NCI-H2107 (cell line): ENCODE results near the gene SLC35D1.
"Not testable (repeated sequence)": the region's sequence is repeated elsewhere in the genome, so short reads cannot be mapped to it uniquely, and the experiment has no call there.

Source experiments
- DNase-seq: peaks from one replicate; lab custom pipeline; 2025; lab: John Stamatoyannopoulos, UW

Gene SLC35D1

GRCh38 chr1:66985835-66986234 lies 68.1 kb downstream of the SLC35D1 start:
- no peak for DNase-seq

- no peak for DNase-seq
Measured at GRCh38 chr1:66984491-66984890, 69.5 kb downstream of the SLC35D1 start.

- DNase-seq, result no peak
Measured at GRCh38 chr1:66982561-66983260, 71.2 kb downstream of the SLC35D1 start.

- DNase-seq, result no peak
Measured at GRCh38 chr1:66981679-66982078, 72.3 kb downstream of the SLC35D1 start.

GRCh38 chr1:66980745-66981367 lies 73.1 kb downstream of the SLC35D1 start:
- DNase-seq, result no peak

GRCh38 chr1:66979621-66980020 lies 74.3 kb downstream of the SLC35D1 start:
- not testable (repeated sequence) for DNase-seq

GRCh38 chr1:66978201-66978600 lies 75.7 kb downstream of the SLC35D1 start:
- DNase-seq, result no peak

- DNase-seq, result no peak
Measured at GRCh38 chr1:66968574-66968973, 85.4 kb downstream of the SLC35D1 start.

GRCh38 chr1:66966188-66966873 lies 87.6 kb downstream of the SLC35D1 start:
- not testable (repeated sequence) for DNase-seq

GRCh38 chr1:66957938-66958337 lies 96.0 kb downstream of the SLC35D1 start:
- no peak for DNase-seq

GRCh38 chr1:66954208-66954607 lies 99.7 kb downstream of the SLC35D1 start:
- no peak for DNase-seq

GRCh38 chr1:66951513-66951912 lies 102.4 kb downstream of the SLC35D1 start:
- no peak for DNase-seq
